Dermis blood vessel endothelial cell (primary cell): ENCODE data around the gene PRPF31. TPM values are rescaled to one million over a fixed set of nuclear protein-coding genes. Genes with fewer than 3 reads are reported as not detected.
A peak's percentile ranks its signal among the peaks of the same experiment; 100 is the strongest.
"Not testable (repeated sequence)": the region's sequence is repeated elsewhere in the genome, so short reads cannot be mapped to it uniquely, and the experiment has no call there.

ENCODE experiments used
- DNase-seq: peaks from one replicate; pipeline ENCODE4 v3.0.0; 2010
- total RNA-seq: library from RNA; depleted of rRNA; stranded (reverse); fragments of >200 nt; gene quantifications from 2 replicates; pipeline ENCODE4 v1.2.3, GENCODE V29; 2014

The PRPF31 gene
- total RNA-seq, result 64.5 and 103 TPM in 2 replicates

GRCh38 chr19:54115109-54116063, at the start of gene PRPF31, which contains the start of gene TFPT:
Gene PRPF31 (plus strand): TSS chr19:54115754. CDS start chr19:54118279, 2,525 bp downstream.
Gene TFPT (minus strand): TSS chr19:54115657. CDS start chr19:54115269, 388 bp downstream.
- DNase-seq, result peak; percentile 99

GRCh38 chr19:54069470-54069869, 46.1 kb upstream of the PRPF31 start:
- DNase-seq, result no peak

- DNase-seq, result no peak
These were observed 41.7 kb upstream of the PRPF31 start for GRCh38 chr19:54073829-54074228.

- no peak for DNase-seq
These were observed 40.7 kb upstream of the PRPF31 start for GRCh38 chr19:54074851-54075250.

- DNase-seq, result no peak
These were observed 38.2 kb upstream of the PRPF31 start for GRCh38 chr19:54077334-54077733.

GRCh38 chr19:54081032-54081431, 34.5 kb upstream of the PRPF31 start, which contains the start of gene TARM1:
Gene TARM1 (minus strand): TSS chr19:54081365. CDS start chr19:54081340, 25 bp downstream.
- DNase-seq, result no peak

GRCh38 chr19:54084410-54084809, 31.1 kb upstream of the PRPF31 start:
- DNase-seq, result no peak

- DNase-seq, result no peak
These were observed 21.0 kb upstream of the PRPF31 start for GRCh38 chr19:54094426-54095000.

GRCh38 chr19:54095136-54095858, 20.3 kb upstream of the PRPF31 start:
- no peak for DNase-seq

GRCh38 chr19:54095859-54096616, 19.5 kb upstream of the PRPF31 start:
- peak; percentile 49 for DNase-seq

GRCh38 chr19:54096617-54097106, 18.9 kb upstream of the PRPF31 start:
- DNase-seq, result peak; percentile 13

GRCh38 chr19:54099190-54099902, 16.2 kb upstream of the PRPF31 start:
- DNase-seq, result no peak

GRCh38 chr19:54099903-54100255, 15.7 kb upstream of the PRPF31 start:
- not testable (repeated sequence) for DNase-seq

- DNase-seq, result no peak
These were observed 15.0 kb upstream of the PRPF31 start, which contains the start of gene OSCAR for GRCh38 chr19:54100561-54100960. Gene OSCAR (minus strand): TSS chr19:54100803. CDS start chr19:54100792, 11 bp downstream.

- DNase-seq, result peak; percentile 99
These were observed 13.0 kb upstream of the PRPF31 start, which contains the start of gene NDUFA3 for GRCh38 chr19:54102421-54103169. Gene NDUFA3 (plus strand): TSS chr19:54102855. CDS start chr19:54102879, 24 bp downstream.

- DNase-seq, result no peak
These were observed 10.4 kb upstream of the PRPF31 start for GRCh38 chr19:54104998-54105715.

GRCh38 chr19:54105796-54106195, 9.8 kb upstream of the PRPF31 start:
- DNase-seq, result no peak

- no peak for DNase-seq
These were observed 8.8 kb upstream of the PRPF31 start for GRCh38 chr19:54106716-54107115.

GRCh38 chr19:54107876-54108490, 7.6 kb upstream of the PRPF31 start:
- no peak for DNase-seq
